ENCODE results near the gene ADGRD1. TPM values are rescaled to one million over a fixed set of nuclear protein-coding genes. Genes with fewer than 3 reads are reported as not detected.

ADGRD1 gene
- polyA plus RNA-seq, 1 of the 3 experiments (the other 2 are of a cell fraction), result not detected

DNA sequence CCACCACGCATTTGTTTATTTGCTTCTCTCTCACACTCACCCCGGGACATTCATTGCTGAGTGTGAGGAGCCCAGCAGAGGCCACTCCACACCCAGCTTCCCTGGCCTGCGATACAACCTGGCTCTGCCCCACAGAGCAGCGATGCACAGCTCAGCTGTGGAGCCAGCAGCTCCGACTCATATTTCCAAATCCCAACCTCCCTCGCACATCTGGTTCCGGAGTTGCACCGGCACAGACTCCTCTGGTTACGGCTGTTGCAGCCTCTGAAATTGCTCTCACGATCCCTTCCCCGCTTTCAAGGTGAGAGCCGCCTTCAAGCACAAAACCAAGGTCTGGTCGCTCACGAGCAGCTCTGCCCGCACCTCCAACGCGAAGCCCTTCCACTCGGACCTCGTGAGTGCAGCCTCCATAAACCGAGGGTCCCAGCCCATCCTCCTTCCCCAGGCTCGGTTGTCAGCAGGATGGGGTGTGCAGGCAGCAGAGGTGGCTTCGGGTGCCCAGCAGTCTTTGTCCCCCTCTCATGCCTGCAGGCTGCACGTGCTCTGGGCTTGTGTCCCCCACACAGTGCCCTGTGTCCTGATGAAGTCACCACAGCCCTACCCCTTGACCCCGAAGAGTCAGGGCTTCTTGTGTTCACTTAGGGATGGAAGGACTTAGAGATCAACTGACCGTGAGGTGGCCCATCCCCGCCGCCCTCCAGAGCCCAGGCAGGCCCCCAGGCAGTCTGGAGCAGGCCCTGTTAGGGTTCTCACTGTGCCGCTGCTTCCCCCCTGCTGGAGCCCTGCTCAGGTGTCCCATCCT, 184.3 kb downstream of the ADGRD1 start:
- H3K4me2 ChIP-seq, result no peak overlapping the region
- no peak overlapping the region for H3K4me3 ChIP-seq (ENCODE audit: low read depth in 2 of 2, low read length in 1 of 2)
- no peak overlapping the region for H3K27ac ChIP-seq (ENCODE audit: low read depth in 2 of 2, low read length in 1 of 2)
- CTCF ChIA-PET, result interaction anchor here (0.5 to 2.1 kb wide), 7 partner anchors 8 to 578 kb away, joined by 3 to 10 read pairs (median 3); no protein-coding TSS in a partner anchor
- POLR2A ChIA-PET, result no interaction called here
- H3K4me1 ChIP-seq (ENCODE audit: control insufficient read depth in 1 of 2, insufficient read depth in 2 of 2, low read depth in 1 of 2, low read length in 1 of 2), result peaks cover 0 to 23% of the 10 kb centered on the region in 2 experiments; a peak in 1 of 4 replicates
- no peaks in the 10 kb centered on the region for H3K9me2 ChIP-seq
- WGBS (ENCODE audit: low lambda C conversion rate), result 57% methylated on average over 18 of the region's 28 CpGs
- no peaks in the 10 kb centered on the region for H3F3A ChIP-seq (replicated peaks; ENCODE audit: insufficient read depth)
- H2AFZ ChIP-seq (ENCODE audit: low read depth), result no peak overlapping the region
- no peaks in the 10 kb centered on the region for H3K36me3 ChIP-seq (replicated peaks in 1 of 2; ENCODE audit: control insufficient read depth in 1 of 2, insufficient read depth in 2 of 2, low read length in 1 of 2)
- DNase-seq, result peak; percentile 69
- no peaks in the 10 kb centered on the region for H3K79me2 ChIP-seq (ENCODE audit: insufficient read depth)
- no peaks in the 10 kb centered on the region for H3K27me3 ChIP-seq (ENCODE audit: insufficient read depth)
- no peaks in the 10 kb centered on the region for H4K20me1 ChIP-seq (ENCODE audit: insufficient read depth)
- TF ChIP-seq POLR2AphosphoS5 (IDR thresholded peaks at IDR 0.05; ENCODE audit: low read depth, low read length) (no peak), RAD21 (IDR thresholded peaks at IDR 0.05; ENCODE audit: low read length) (peak; percentile 57)
- H3K9ac ChIP-seq, result no peak overlapping the region
- H3K9me3 ChIP-seq, result no peaks in the 10 kb centered on the region

DNA sequence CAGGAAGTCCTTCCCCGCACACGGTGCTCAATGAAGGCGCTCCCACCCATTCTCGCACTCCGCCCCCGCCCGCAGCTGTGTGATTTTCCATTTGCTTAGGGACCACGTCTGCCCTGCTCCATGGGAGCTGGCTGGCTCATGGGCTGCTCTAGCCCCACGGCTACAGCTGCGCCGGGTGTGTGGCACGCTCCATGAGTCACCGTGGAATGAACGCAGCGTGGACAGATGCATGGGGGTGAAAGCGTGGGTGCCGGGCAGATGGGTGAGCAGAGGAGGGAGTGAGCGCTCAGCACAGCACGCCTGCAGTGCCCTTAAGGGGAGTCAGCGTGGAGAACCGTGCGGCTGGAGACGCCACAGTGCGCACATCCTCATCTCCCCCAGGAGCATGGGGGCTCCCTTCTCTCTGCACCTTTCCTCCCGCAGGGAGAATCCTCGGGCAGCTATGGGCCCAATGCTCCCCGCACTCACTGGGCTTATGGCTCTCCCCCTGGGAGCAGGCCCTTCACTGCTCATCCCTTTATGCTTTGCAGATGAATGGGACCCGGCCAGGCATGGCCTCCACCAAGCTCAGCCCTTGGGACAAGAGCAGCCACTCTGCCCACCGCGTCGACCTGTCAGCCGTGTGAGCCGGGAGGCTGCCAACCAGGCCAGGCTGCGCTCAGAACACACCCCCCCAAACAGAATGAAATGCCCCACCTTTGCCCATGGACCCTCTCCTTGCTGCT, 185.1 kb downstream of the ADGRD1 start:
- Histone ChIP-seq H3K9me3 (no peaks in the 10 kb centered on the region), H3K36me3 (replicated peaks in 1 of 2; ENCODE audit: control insufficient read depth in 1 of 2, insufficient read depth in 2 of 2, low read length in 1 of 2) (no peaks in the 10 kb centered on the region), H3K27ac (ENCODE audit: low read depth in 2 of 2, low read length in 1 of 2) (no peak overlapping the region), H3F3A (replicated peaks; ENCODE audit: insufficient read depth) (no peaks in the 10 kb centered on the region), H3K4me1 (ENCODE audit: control insufficient read depth in 1 of 2, insufficient read depth in 2 of 2, low read depth in 1 of 2, low read length in 1 of 2) (peaks cover 0 to 25% of the 10 kb centered on the region in 2 experiments; a peak in 1 of 4 replicates), H3K9ac (no peak overlapping the region), H3K79me2 (ENCODE audit: insufficient read depth) (no peaks in the 10 kb centered on the region), H3K9me2 (no peaks in the 10 kb centered on the region), H4K20me1 (ENCODE audit: insufficient read depth) (no peaks in the 10 kb centered on the region), H3K27me3 (ENCODE audit: insufficient read depth) (no peaks in the 10 kb centered on the region), H3K4me3 (ENCODE audit: low read depth in 2 of 2, low read length in 1 of 2) (no peak overlapping the region), H3K4me2 (no peak overlapping the region), H2AFZ (ENCODE audit: low read depth) (no peak overlapping the region)
- no peak for DNase-seq
- ChIA-PET POLR2A (no interaction called here), CTCF (interaction anchor here (1.1 to 2.1 kb wide), 2 partner anchors 33 to 316 kb away, joined by 3 to 8 read pairs; no protein-coding TSS in a partner anchor)
- TF ChIP-seq CHD2 (IDR thresholded peaks at IDR 0.05; ENCODE audit: low read length, partially characterized antibody) (no peak), POLR2AphosphoS5 (IDR thresholded peaks at IDR 0.05; ENCODE audit: low read depth, low read length) (no peak), EZH2phosphoT487 (IDR thresholded peaks at IDR 0.05; ENCODE audit: borderline replicate concordance, low read depth) (no peak), MXI1 (IDR thresholded peaks at IDR 0.05; ENCODE audit: low read depth, low read length) (no peak), FOXJ3 (CRISPR knock-in tag; IDR thresholded peaks at IDR 0.05) (no peak), RAD21 (IDR thresholded peaks at IDR 0.05; ENCODE audit: low read length) (no peak), NRF1 (IDR thresholded peaks at IDR 0.05; ENCODE audit: low read depth, low read length) (no peak), GABPA (IDR thresholded peaks at IDR 0.05; ENCODE audit: low read depth) (no peak), MEF2A (IDR thresholded peaks at IDR 0.05; ENCODE audit: borderline replicate concordance, low read depth) (no peak), ELF1 (IDR thresholded peaks at IDR 0.05) (no peak), RFX5 (IDR thresholded peaks at IDR 0.05; ENCODE audit: low read length) (no peak), FOXM1 (IDR thresholded peaks at IDR 0.05; ENCODE audit: low read depth) (no peak), NFIC (IDR thresholded peaks at IDR 0.05; ENCODE audit: borderline replicate concordance) (no peak)
- TF ChIP-seq, protein P1, sequence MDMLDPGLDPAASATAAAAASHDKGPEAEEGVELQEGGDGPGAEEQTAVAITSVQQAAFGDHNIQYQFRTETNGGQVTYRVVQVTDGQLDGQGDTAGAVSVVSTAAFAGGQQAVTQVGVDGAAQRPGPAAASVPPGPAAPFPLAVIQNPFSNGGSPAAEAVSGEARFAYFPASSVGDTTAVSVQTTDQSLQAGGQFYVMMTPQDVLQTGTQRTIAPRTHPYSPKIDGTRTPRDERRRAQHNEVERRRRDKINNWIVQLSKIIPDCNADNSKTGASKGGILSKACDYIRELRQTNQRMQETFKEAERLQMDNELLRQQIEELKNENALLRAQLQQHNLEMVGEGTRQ (IDR thresholded peaks at IDR 0.05; ENCODE audit: borderline replicate concordance, low read depth, low read length), result no peak
- TF ChIP-seq, protein P2, sequence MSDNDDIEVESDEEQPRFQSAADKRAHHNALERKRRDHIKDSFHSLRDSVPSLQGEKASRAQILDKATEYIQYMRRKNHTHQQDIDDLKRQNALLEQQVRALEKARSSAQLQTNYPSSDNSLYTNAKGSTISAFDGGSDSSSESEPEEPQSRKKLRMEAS (IDR thresholded peaks at IDR 0.05; ENCODE audit: low read depth), result no peak
- TF ChIP-seq, protein P3, sequence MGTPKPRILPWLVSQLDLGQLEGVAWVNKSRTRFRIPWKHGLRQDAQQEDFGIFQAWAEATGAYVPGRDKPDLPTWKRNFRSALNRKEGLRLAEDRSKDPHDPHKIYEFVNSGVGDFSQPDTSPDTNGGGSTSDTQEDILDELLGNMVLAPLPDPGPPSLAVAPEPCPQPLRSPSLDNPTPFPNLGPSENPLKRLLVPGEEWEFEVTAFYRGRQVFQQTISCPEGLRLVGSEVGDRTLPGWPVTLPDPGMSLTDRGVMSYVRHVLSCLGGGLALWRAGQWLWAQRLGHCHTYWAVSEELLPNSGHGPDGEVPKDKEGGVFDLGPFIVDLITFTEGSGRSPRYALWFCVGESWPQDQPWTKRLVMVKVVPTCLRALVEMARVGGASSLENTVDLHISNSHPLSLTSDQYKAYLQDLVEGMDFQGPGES (IDR thresholded peaks at IDR 0.05; ENCODE audit: low read depth, low read length), result no peak
- 82% methylated on average over 32 of the region's 34 CpGs for WGBS (ENCODE audit: low lambda C conversion rate)

Measured in SK-N-SH (cell line).